Stimulated activated CD8-positive, alpha-beta memory T cell treated with anti-CD3 and anti-CD28 coated beads, Interleukin-15, amount 100 ng/mL, for 48 hours (primary cell): ENCODE data around the gene ANKRD44.

ENCODE experiments used
- DNase-seq, 2 donors: peaks; one replicate each; pipeline ENCODE4 v3.0.0-alpha.2; 2020; ENCODE audit warnings: low read depth in 2 of 2

ANKRD44 gene

GRCh38 chr2:197179744-197180498, 130.7 kb downstream of the ANKRD44 start:
- DNase-seq = no peak

GRCh38 chr2:197176522-197176921, 134.1 kb downstream of the ANKRD44 start:
- DNase-seq = no peak

DNA sequence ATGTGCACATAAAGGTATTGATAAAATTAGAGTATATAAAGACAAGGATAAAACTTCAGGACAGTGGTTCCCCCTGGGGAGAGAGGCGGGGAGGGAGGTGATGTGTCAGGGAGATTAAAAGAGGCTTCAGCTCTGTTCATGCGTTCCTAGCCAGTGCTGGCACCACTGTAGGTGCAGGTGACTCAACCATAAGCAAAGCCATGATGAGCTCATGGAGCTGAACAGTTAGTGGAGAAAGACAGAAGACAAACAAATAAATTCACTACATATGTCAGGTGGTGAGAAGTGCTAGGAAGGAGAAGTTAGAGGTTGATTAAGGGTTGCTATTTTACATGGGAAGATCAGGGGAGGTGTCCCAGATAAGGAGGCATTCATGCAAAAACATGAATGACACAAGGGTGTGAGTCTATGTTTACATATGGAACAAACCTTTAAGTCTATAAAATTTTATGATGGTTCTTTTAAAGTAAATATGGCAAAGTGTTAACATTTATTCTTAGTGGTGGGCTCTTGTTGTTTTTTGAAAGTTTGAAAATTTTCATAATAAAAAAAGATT, 136.0 kb downstream of the ANKRD44 start:
- DNase-seq = no peak

- DNase-seq = no peak
These were observed 139.0 kb downstream of the ANKRD44 start for GRCh38 chr2:197171582-197171981.

DNA sequence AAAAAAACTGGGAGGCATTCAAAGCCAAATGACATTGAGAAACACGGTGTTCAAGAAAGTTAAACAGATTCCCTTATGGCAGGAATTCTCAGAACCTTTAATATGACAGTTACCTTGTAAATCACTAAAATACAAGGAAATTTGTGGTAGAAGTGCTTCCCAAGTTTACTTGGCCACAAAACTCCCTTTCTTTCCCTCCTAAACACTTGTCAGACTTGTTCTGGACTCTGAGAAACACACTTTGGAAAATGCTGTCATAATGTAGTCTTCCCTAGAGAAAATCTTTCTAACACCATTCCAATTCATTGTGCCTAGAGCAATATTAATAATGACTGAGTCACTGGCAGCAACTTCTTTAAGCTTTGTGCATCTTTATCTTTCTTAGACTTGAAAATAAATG, 140.4 kb downstream of the ANKRD44 start:
- no peak for DNase-seq

DNA sequence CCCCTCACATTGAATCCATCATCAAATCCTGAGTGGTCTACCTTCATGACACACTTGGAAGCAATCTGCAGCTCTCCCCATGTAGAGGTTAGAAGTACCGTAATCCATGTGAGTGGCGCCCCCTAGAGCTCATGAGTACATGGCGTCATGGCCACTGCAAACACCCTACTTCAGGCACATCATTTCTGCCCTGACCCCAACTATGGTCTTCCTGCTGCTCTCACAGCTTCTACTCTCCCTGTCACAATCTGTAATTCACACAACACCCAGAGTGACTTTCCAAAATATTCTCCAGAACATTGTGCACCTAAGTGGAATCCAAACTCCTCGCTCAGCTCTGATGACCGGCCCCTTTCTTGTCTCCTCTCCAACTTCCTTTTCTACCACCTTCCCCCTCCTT, 141.9 kb downstream of the ANKRD44 start:
- peak; percentile 41 to 54 for DNase-seq

DNA sequence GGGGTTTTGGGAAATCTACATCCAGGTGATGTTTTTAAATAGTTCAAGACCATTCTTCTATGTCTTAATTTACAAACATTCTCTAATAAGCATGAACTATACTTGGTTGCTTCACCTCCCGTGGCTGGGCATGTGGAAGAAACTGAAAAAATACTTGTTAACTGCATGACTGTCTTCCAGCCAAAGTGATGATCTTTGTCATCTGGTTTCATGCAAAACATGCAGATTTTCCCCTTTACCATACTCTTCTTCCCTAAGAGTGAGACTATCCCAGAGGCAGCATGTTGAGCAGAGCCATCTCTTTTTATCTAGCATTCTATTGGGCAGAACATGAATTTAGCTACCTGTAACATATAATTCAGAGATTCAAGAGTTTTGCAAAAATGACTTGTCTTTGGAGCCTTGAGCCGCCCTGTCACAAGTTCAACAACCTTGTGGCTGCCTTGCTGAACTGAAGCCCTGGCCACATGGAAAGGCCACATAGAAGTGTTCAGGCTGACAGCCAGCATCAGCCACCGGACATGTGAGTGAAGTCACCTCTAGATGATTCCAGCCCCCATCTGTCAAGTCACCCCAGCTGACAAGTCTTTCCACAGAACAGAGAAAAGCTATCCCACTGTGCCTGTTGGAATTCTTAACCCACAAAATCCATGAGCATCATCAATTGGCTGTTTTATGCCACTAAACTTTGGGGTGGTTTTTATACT, 142.8 kb downstream of the ANKRD44 start:
- DNase-seq = no peak

GRCh38 chr2:197165020-197165419, 145.6 kb downstream of the ANKRD44 start:
- no peak for DNase-seq

DNA sequence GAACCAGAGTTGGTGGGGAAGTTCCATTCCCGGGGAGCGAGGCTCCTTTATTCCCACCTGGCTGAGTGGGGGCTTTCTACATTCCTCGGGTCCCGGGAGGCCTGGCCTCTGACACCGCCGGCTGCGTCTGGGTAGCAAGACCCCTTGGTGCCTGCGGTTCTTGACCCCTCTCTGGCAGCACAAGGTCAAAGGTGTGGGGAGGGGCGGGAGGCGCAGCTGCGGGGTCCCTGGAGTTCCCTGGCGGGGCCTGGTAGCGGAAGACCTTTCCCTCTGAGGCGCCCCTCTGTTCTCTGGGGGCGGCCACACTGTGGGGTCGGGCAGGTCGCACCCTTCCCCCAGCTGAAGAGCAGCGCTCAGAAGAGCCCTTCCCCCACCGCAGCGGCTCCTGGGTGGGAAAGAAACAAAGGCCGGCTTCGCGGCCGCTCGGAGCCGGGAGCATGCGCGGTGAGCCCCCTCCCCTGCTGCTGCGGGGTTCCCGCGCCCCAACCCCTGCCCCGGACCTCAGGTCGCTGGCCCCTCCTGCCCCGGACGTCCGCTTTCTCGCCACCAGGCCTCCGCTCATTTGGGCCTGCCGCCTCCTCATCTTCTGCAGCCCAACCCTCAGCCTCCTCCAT, 146.3 kb downstream of the ANKRD44 start:
- DNase-seq = no peak

- DNase-seq = no peak
These were observed 146.9 kb downstream of the ANKRD44 start for GRCh38 chr2:197163712-197164140.

- no peak for DNase-seq
These were observed 148.8 kb downstream of the ANKRD44 start for GRCh38 chr2:197161774-197162173.

GRCh38 chr2:197159661-197160211, 150.8 kb downstream of the ANKRD44 start:
- DNase-seq = no peak

DNA sequence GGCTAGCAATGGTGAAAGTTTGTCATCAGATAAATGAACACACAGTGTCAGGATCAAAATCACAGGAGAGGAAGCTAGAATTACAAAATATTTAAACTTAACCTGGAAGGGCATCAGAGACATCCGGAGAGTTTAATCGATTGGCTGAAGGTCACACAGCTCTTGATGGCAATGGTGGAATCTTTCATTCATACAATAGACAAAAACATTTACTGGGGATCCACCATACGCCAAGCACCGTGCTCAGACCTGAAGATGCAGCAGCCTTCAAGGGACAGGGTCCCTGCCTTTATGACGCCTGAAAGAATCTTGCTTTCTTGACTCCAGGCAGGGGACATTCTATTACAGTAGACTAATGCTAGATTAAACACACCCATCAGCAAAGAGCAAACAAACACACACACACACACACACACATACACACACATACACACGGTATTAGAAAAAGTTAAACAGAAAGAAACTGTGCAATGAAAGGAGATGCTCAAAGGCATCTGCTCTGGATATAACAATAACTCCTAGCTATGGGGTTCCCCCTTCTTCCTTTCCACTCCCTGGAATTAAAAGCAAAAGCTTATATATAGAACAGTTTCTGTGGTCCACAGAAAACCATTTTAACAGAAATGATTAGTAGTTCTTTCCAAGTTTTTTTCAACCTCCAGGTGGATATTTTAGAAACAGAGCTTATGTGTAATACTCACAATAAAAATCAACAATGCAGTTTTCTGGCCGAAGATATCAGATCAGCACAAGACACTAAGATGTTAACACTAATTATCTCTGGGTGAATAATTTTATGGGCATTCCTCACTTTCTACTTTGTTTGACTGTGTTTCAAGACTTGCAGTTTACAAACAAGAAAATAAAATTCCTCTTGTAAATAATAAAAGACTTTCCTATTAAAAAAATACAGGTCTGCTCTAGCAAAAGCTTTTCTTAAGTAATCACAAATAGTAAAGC, 151.7 kb downstream of the ANKRD44 start:
- no peak for DNase-seq

DNA sequence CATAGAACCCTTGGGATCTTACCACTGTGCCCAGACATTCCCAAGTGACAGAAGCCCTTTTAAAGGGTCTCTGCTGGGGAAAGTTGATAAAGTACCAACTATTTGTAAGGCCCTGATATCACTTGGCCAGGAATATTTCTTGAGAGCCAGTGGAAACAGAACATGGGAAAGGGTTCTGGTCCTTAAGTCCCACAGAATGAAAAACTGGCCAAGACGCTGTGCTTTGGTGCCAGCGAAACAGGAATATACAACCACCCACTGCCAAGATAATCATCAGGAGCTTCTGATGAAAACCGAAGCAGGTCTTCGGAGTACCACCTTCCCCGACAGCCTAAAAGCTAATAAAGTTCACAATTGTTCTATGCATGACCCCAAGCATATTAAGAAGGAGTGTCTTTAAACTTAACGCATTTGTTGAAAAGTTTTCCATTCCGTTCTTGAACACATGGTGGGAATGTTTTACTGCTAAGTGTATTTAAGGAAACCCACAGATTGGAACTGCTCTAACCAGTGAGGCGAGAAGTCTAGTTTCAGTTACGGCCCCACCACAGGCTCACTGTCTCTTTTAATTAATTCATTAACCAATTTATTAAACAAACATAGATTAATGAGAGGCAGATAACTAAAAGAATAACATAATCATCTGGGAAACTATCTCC, 152.6 kb downstream of the ANKRD44 start:
- DNase-seq = no peak

DNA sequence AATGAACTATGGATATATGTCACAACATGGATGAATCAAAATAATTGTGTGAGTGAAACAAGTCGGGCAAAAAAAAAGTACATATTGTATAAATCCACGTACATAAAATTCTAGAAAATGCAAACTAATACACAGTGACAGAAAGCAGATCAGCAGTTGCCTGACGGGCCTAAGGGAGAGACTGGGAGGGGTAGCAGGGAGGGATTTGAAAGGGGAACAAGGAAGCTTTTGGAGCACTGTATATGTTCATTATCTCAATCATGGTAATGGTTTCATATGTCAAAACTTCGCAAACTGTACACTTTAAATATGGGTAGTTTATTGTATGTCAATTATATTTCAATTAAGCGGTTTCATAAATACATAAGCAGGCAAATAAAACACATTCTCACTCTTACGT, 153.8 kb downstream of the ANKRD44 start:
- DNase-seq = no peak

DNA sequence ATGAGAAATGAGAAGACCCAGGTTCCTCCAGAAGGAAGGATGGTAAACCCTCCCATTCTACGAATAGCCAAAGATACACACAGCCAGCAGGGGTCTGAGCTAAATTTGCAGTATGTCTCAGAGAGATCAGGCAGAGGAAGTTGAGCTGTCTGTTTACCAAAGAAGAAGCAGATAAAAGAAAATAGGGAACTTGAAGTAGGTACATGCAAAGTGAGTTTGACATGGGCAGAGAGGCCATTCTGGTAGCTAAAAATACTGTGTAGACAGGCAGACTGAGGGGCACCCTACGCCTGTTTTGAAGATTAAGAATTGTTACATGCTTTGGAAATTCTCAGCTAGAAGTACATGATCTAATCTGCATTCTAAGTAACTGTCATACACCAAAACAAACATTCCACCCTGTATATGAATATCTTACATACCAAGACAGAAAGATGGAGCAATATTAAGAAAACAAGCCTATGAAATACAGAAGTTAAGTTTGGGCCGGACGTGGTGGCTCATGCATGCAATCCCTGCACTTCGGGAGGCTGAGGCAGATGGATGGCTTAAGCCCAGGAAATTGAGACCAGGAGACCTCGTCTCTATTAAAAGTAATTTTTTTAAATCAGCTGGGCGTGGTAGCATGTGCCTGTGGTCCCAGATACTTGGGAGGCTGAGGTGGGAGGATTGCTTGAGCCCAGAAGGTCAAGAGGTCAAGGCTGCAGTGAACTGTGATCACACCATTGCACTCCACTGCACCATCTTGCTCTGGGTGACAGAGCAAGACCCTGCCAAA, 157.9 kb downstream of the ANKRD44 start:
- no peak for DNase-seq

GRCh38 chr2:197149546-197149945, 161.0 kb downstream of the ANKRD44 start:
- no peak for DNase-seq

GRCh38 chr2:197148401-197148800, 162.2 kb downstream of the ANKRD44 start:
- no peak for DNase-seq

- no peak for DNase-seq
These were observed 162.6 kb downstream of the ANKRD44 start for GRCh38 chr2:197147942-197148341.

GRCh38 chr2:197146995-197147394, 163.6 kb downstream of the ANKRD44 start:
- no peak for DNase-seq
